ENCODE data around the gene FAM120A. TPM values are rescaled to one million over a fixed set of nuclear protein-coding genes. Genes with fewer than 3 reads are reported as not detected.

FAM120A gene
- polyA plus RNA-seq, 1 experiment: 83.7 TPM

DNA sequence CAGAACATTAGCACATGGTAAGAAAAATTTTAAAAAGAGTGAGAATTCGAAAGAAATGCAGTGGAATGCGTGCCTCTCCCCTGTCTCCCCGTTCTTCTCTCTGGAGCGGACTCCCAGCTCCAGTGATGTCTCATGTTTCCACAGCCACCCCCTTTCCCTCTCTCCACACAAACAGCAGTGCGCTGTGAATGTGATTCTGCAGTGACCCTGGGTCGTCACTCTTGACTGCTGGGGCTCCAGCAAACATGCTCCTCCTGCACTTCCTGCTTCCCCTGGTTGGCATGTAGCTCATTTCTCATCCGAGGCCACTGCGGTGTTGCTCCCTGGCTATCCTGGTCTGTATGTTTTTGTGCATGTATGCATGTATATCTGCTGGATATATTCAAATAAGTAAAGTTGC, 138.2 kb downstream of the FAM120A start:
- Histone ChIP-seq H3K4me3 (ENCODE audit: low read depth, low read length) (no peak overlapping the region), H3K27me3 (ENCODE audit: control insufficient read depth, insufficient read depth, low read length) (no peaks in the 10 kb centered on the region), H3K9me3 (ENCODE audit: control insufficient read depth, insufficient read depth, low read length) (peaks cover 10% of the 10 kb centered on the region), H3K27ac (ENCODE audit: low read depth, low read length) (no peak overlapping the region)
- no peak for DNase-seq (ENCODE audit: low read depth, low spot score)
- ChIA-PET POLR2A (no interaction called here), CTCF (interaction anchor here (1.0 to 2.7 kb wide), 2 partner anchors 23 to 481 kb away, joined by 3 to 12 read pairs; no protein-coding TSS in a partner anchor)
- no peak for TF ChIP-seq CTCF (IDR thresholded peaks at IDR 0.05; ENCODE audit: low read depth, low read length)

DNA sequence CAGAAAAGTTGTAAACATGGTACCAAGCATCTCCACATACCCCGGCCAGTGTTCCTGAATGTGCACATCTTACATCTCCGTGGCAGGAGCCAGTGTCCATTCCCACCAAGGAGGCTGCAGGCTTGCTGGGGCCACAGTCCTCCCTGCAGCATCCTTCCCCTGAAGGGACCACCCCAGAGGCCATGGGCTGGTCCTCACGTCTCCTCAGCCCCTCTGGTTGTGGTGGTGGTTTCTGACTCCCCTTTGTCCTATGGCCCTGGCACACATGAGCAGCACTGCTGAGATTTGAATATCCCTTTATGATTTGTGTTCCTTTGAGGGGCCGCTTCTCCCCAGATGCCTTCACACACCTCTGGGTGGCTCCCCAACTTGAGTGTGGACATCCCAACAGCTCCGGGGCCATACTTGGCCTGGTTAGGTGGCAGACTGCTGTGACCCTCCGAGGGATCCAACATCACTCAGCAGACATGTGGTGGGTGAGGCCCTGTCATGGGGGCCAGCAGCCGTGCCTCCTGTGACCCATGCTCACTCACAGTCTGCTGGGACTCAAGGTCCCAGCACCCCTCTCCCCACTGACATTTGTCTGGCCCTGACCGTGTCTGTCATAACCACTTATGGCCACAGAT, 139.2 kb downstream of the FAM120A start:
- Histone ChIP-seq H3K9me3 (ENCODE audit: control insufficient read depth, insufficient read depth, low read length) (peaks cover under 1% of the 10 kb centered on the region; the same call in 1 of the 2 replicates), H3K27me3 (ENCODE audit: control insufficient read depth, insufficient read depth, low read length) (no peaks in the 10 kb centered on the region), H3K27ac (ENCODE audit: low read depth, low read length) (no peak overlapping the region), H3K4me3 (ENCODE audit: low read depth, low read length) (no peak overlapping the region)
- TF ChIP-seq CTCF (IDR thresholded peaks at IDR 0.05; ENCODE audit: low read depth, low read length): no peak
- CTCF ChIA-PET: interaction anchor here (2.7 kb wide), 1 partner anchor 24 kb away, joined by 12 read pairs; no protein-coding TSS in a partner anchor
- POLR2A ChIA-PET: no interaction called here
- no peak for DNase-seq (ENCODE audit: low read depth, low spot score)

DNA sequence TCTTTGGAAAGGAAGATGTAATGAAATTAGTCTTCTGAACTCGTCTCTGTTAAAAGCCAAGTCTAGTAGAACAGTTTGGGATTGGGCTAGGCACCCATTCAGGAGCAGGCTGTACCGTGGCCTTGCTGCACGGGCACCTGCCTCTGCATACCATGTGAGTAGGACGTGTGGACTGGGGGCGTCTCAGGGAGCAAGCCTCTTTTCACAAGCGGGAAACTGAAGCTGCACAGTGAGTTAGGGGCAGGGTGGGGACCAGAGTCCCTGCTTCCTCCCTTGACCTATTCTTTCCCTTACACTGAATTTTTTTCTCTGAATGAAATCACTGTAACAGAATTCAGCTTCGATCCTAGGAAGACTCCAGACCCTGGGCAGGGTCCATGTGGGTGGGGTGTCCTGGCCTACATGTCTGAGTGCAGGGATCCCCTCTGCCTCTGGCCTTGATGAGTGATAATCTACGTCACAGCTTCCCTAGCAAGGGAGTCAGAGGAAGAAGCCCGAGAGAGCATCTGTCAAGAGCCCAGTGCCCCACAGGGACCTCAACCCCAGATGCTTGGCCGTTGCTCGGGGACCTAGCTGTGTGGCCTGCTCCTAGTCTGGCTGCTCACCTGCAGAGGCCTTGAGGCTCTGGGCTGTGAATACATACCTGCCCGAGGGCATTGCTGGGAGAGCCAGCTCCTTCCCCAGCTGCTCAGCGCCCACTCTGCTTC, 140.0 kb downstream of the FAM120A start:
- CTCF ChIA-PET: no interaction called here

GRCh38 chr9:93592008-93592642, 140.6 kb downstream of the FAM120A start:
- H3K27me3 ChIP-seq (ENCODE audit: control insufficient read depth, insufficient read depth, low read length): no peaks in the 10 kb centered on the region
- no peak for TF ChIP-seq CTCF (IDR thresholded peaks at IDR 0.05; ENCODE audit: low read depth, low read length)
- H3K27ac ChIP-seq (ENCODE audit: low read depth, low read length): no peak overlapping the region
- ChIA-PET POLR2A (interaction anchor here (1.3 kb wide), 1 partner anchor 26 kb away, joined by 3 read pairs; no protein-coding TSS in a partner anchor), CTCF (interaction anchor here (0.8 kb wide), 1 partner anchor 26 kb away, joined by 3 read pairs; no protein-coding TSS in a partner anchor)
- no peak overlapping the region for H3K4me3 ChIP-seq (ENCODE audit: low read depth, low read length)
- H3K9me3 ChIP-seq (ENCODE audit: control insufficient read depth, insufficient read depth, low read length): no peaks in the 10 kb centered on the region
- DNase-seq (ENCODE audit: low read depth, low spot score): no peak

More for the DNA sequence above, 140.0 kb downstream of the FAM120A start:
- POLR2A ChIA-PET: no interaction called here
- Histone ChIP-seq H3K27ac (ENCODE audit: low read depth, low read length) (no peak overlapping the region), H3K27me3 (ENCODE audit: control insufficient read depth, insufficient read depth, low read length) (no peaks in the 10 kb centered on the region), H3K4me3 (ENCODE audit: low read depth, low read length) (no peak overlapping the region), H3K9me3 (ENCODE audit: control insufficient read depth, insufficient read depth, low read length) (no peaks in the 10 kb centered on the region; the same call in 1 of the 2 replicates)
- no peak for DNase-seq (ENCODE audit: low read depth, low spot score)
- TF ChIP-seq CTCF (IDR thresholded peaks at IDR 0.05; ENCODE audit: low read depth, low read length): no peak

Data from AG04450 (cell line).